GM12892 (cell line): ENCODE data around the gene RAB15.

Source experiments
- POLR2A ChIP-seq: IDR thresholded peaks from 2 replicates; pipeline ENCODE4 v1.6.1; 2011; ENCODE audit warnings: low read depth, low read length, control low read depth
- POLR2AphosphoS5 ChIP-seq: IDR thresholded peaks from 2 replicates; pipeline ENCODE4 v1.6.1; 2011; ENCODE audit warnings: low read depth, low read length, control low read depth
- TAF1 ChIP-seq: IDR thresholded peaks from 2 replicates; pipeline ENCODE4 v1.6.1; 2011; ENCODE audit warnings: low read depth, mild to moderate bottlenecking, control low read depth, low read length, borderline replicate concordance

DNA sequence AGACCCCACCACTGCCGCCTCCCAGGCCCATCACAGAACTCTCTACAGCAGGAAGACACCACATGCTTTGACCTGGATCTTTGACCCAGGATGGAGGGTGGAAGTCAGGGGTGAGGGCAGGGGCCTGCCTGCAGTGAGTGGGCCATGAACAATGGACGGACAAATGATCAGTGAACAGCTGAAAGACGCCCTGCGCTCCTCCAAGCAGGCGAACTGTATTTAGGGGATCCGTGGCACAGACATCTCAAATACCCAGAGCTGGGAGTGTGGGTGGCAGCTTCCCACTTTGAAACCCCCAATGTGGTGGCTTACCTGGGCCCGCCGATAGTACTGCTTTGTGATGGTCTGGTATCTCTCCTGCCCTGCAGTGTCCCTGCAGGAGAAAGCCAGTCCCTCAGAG, 20.8 kb downstream of the RAB15 start:
- TF ChIP-seq TAF1, result no peak
- no peak for TF ChIP-seq POLR2A
- no peak for TF ChIP-seq POLR2AphosphoS5
